OCI-LY7 (cell line): ENCODE results near the gene CYP2W1.

Experiments
- EZH2phosphoT487 ChIP-seq: fragments of 200-600 bp; sonication (generic); IDR thresholded peaks from 2 replicates; pipeline ENCODE4 v1.6.1; 2018; ENCODE audit warnings: low read depth, borderline replicate concordance, mild to moderate bottlenecking, mixed run types, antibody characterized with exemption, low read length, moderate library complexity, mixed read lengths
- TF ChIP-seq, protein P1 (sequence below): fragments of 200-600 bp; sonication (generic); conservative IDR thresholded peaks from 2 replicates; pipeline ENCODE4 v1.5.1; 2014; ENCODE audit warnings: mild to moderate bottlenecking, antibody characterized with exemption, low read length, moderate library complexity, mixed read lengths

DNA sequence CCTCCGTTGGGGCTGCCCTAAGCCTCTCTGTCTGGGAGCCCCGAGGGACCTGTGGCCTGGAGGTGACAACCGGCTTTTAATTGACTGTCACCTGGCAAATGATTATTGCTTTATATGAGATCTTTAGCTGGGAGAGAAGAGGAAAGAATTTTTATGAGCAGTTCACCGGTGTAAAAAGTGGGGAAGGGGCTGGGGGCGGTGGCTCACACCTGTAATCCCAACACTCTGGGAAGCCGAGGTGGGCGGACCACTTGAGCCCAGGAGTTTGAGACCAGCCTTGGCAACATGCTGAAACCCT lies 5.0 kb upstream of the CYP2W1 start:
- TF ChIP-seq, protein P1, sequence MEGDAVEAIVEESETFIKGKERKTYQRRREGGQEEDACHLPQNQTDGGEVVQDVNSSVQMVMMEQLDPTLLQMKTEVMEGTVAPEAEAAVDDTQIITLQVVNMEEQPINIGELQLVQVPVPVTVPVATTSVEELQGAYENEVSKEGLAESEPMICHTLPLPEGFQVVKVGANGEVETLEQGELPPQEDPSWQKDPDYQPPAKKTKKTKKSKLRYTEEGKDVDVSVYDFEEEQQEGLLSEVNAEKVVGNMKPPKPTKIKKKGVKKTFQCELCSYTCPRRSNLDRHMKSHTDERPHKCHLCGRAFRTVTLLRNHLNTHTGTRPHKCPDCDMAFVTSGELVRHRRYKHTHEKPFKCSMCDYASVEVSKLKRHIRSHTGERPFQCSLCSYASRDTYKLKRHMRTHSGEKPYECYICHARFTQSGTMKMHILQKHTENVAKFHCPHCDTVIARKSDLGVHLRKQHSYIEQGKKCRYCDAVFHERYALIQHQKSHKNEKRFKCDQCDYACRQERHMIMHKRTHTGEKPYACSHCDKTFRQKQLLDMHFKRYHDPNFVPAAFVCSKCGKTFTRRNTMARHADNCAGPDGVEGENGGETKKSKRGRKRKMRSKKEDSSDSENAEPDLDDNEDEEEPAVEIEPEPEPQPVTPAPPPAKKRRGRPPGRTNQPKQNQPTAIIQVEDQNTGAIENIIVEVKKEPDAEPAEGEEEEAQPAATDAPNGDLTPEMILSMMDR: no peak
- no peak for TF ChIP-seq EZH2phosphoT487
